Stomach (tissue), 19 donors: ENCODE results near the gene CPNE9. TPM values are rescaled to one million over a fixed set of nuclear protein-coding genes. Genes with fewer than 3 reads are reported as not detected.

ENCODE experiments used
- DNase-seq, 2 donors: peaks; one replicate each; pipeline versions ENCODE4 v3.0.0 to v3.0.0-alpha.2; 2013 to 2019
- H3K27ac ChIP-seq, 5 donors: fragments of 200-600 bp in 4 of 5; sonication (generic) in 4 of 5; one replicate each; pipeline ENCODE4 v1.5.1; 2013 to 2019; ENCODE audit warnings: mild to moderate bottlenecking in 1 of 5, moderate library complexity in 1 of 5
- H3K27me3 ChIP-seq, 3 donors: fragments of 200-600 bp; sonication (generic); one replicate each; pipeline ENCODE4 v1.5.1; 2017 to 2019; ENCODE audit warnings: mixed run types in 1 of 3
- H3K36me3 ChIP-seq, 4 donors: fragments of 200-600 bp; sonication (generic); 1 replicate in 3 of 4; 2 replicates in 1 of 4; pipeline ENCODE4 v1.5.1; 2016 to 2019
- H3K4me1 ChIP-seq, 4 donors: fragments of 200-600 bp; sonication (generic); one replicate each; pipeline ENCODE4 v1.5.1; 2016 to 2019
- H3K4me3 ChIP-seq, 4 donors: fragments of 200-600 bp; sonication (generic) in 3 of 4; one replicate each; pipeline ENCODE4 v1.5.1; 2016 to 2019; ENCODE audit warnings: mild to moderate bottlenecking in 1 of 4
- H3K9me3 ChIP-seq, 4 donors: fragments of 200-600 bp; sonication (generic); one replicate each; pipeline ENCODE4 v1.5.1; 2016 to 2019
- CTCF ChIP-seq, 7 experiments: fragments of 450-650 bp in 4 of 7; fragments of 200-600 bp in 3 of 7; sonication (generic) in 3 of 7; IDR thresholded peaks; one replicate each; pipeline ENCODE4 v1.5.1; 2016 to 2019; ENCODE audit warnings: antibody characterized with exemption in 7 of 7, control low read depth in 2 of 7, mild to moderate bottlenecking in 1 of 7
- EP300 ChIP-seq: sonication (generic); formaldehyde crosslinking; IDR thresholded peaks from one replicate; pipeline ENCODE4 v1.6.1; 2017; ENCODE audit warnings: antibody characterized with exemption
- POLR2A ChIP-seq, 4 donors: fragments of 450-650 bp; IDR thresholded peaks; one replicate each; pipeline ENCODE4 v1.6.1; 2016; ENCODE audit warnings: antibody characterized with exemption in 4 of 4, control low read depth in 2 of 4, mild to moderate bottlenecking in 1 of 4, moderate library complexity in 1 of 4
- POLR2AphosphoS5 ChIP-seq, 3 donors: sonication (generic); formaldehyde crosslinking; IDR thresholded peaks; one replicate each; pipeline ENCODE4 v1.6.1; 2016; ENCODE audit warnings: antibody characterized with exemption in 3 of 3
- WGBS, 5 donors: extraction: QIAGEN DNeasy Blood & Tissue Kit in 3 of 5; methylation state at CpG; one replicate each; pipeline versions ENCODE4 v1.1.5 to v1.1.7; 2013 to 2018; 5-methylcytosine and 5-hydroxymethylcytosine counted together
- intact Hi-C: fragments of 100-400 bp; cut with DNase I; formaldehyde crosslinking; loops from one replicate; pipeline ENCODE4 v1.15.1; 2023; ENCODE audit warnings: low total_unique reads
- long read RNA-seq, 10 donors: transcript quantifications; one replicate each; lab custom pipeline, GENCODE V29; 2026
- polyA plus RNA-seq, 3 donors: library from polyadenylated mRNA; stranded (reverse); fragments of 200-250 nt; gene quantifications; one replicate each; pipeline ENCODE4 v1.2.3, GENCODE V29; 2013
- total RNA-seq, 5 donors: library from RNA; depleted of rRNA; stranded (reverse); fragments of >200 nt; gene quantifications; one replicate each; pipeline versions ENCODE4 v1.1.0 to v1.2.3, GENCODE V29; 2014 to 2016
- donor health status: healthy with polysubstance abuse.
- donor health status: Bipolar disorder and iron deficiency.
- donor health status: healthy.

Gene CPNE9
- total RNA-seq, result not detected
- polyA plus RNA-seq, result under 1 TPM in 2 of 3 donors, not detected in 1; 0.10 to 0.19 TPM
- long read RNA-seq, donor 1, result 0 reads
- long read RNA-seq, donor 2, result 0 reads
- long read RNA-seq, donor 3, result 0 reads
- long read RNA-seq, donor 4, result 0 reads
- long read RNA-seq, donor 5, result 0 reads
- long read RNA-seq, donor 6, result 0 reads
- long read RNA-seq, donor 7, result 0 reads
- long read RNA-seq, donor 8, result 0 reads
- long read RNA-seq, donor 9, result 0 reads
- long read RNA-seq, donor 10, result 0 reads

GRCh38 chr3:9703736-9704346 lies at the start of gene CPNE9:
Gene CPNE9, plus strand, starts transcription at chr3:9703833. Its CDS starts 164 bp downstream, at chr3:9703997.
- Histone ChIP-seq H3K4me1 (peaks cover 16 to 21% (median 17%) of the 10 kb centered on the region in 4 donors), H3K9me3 (no peaks in the 10 kb centered on the region), H3K27ac (no peak within 1 kb of the TSS), H3K36me3 (peaks cover 0 to 44% (median 43%) of the 10 kb centered on the region in 4 donors), H3K4me3 (peak within 1 kb of the TSS; percentile 33 to 47 (median 40)), H3K27me3 (peaks cover 6 to 31% (median 20%) of the 10 kb centered on the region in 3 donors)
- intact Hi-C loops, result no loop called here
- DNase-seq, result peak in 1 of 2 donors; percentile 33
- TF ChIP-seq EP300, result no peak
- no peak for TF ChIP-seq POLR2AphosphoS5 (IDR thresholded peaks at IDR 0.05)
- no peak for TF ChIP-seq CTCF (IDR thresholded peaks at IDR 0.05)
- TF ChIP-seq POLR2A (IDR thresholded peaks at IDR 0.05), result no peak
- 2 to 6% (median 3%) methylated on average over 32 to 56 of the region's 56 CpGs for WGBS, 5 donors

DNA sequence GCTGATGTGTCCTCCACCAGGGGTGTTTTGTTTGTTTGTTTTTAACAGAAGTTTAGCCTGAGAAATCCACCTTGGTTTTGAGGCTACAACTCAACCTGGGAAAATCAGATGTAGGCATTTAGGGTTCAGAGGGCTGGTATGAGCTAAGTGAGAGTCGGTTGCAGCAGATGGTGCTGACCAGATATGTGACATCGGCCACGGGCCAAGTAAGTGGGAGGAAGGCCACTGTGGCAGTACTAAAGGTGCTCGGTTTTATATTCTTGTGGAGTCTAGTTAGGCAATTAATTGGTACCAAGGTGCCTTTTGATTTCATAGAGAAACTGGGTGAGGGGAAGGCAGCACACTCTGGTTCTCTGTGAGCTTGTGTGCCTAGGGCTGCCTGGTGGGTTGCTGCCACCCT lies 43.8 kb upstream of the CPNE9 start:
- H3K9me3 ChIP-seq, result no peaks in the 10 kb centered on the region
- no peak for DNase-seq
- no peak overlapping the region for H3K4me3 ChIP-seq
- peaks cover 76 to 100% (median 99%) of the 10 kb centered on the region in 4 donors for H3K36me3 ChIP-seq
- H3K4me1 ChIP-seq, result no peaks in the 10 kb centered on the region
- H3K27me3 ChIP-seq, result no peaks in the 10 kb centered on the region
- no peak overlapping the region for H3K27ac ChIP-seq
- intact Hi-C loops, result no loop called here
- 92 to 97% (median 94%) methylated on average over 4 of the region's 4 CpGs for WGBS, 5 donors
- no peak for TF ChIP-seq POLR2AphosphoS5 (IDR thresholded peaks at IDR 0.05)
- TF ChIP-seq POLR2A (IDR thresholded peaks at IDR 0.05), result no peak
- TF ChIP-seq CTCF (IDR thresholded peaks at IDR 0.05), result no peak

GRCh38 chr3:9660972-9661371 lies 42.7 kb upstream of the CPNE9 start:
- no peak overlapping the region for H3K27ac ChIP-seq
- intact Hi-C loops, result no loop called here
- H3K27me3 ChIP-seq, result no peaks in the 10 kb centered on the region
- 84 to 94% (median 90%) methylated on average over 6 of the region's 6 CpGs for WGBS, 5 donors
- no peak for DNase-seq
- TF ChIP-seq CTCF (IDR thresholded peaks at IDR 0.05) (no peak), POLR2A (IDR thresholded peaks at IDR 0.05) (no peak), POLR2AphosphoS5 (IDR thresholded peaks at IDR 0.05) (no peak), EP300 (no peak)
- H3K4me1 ChIP-seq, result no peaks in the 10 kb centered on the region
- H3K4me3 ChIP-seq, result no peak overlapping the region
- no peaks in the 10 kb centered on the region for H3K9me3 ChIP-seq
- H3K36me3 ChIP-seq, result peaks cover 70 to 100% (median 99%) of the 10 kb centered on the region in 4 donors

DNA sequence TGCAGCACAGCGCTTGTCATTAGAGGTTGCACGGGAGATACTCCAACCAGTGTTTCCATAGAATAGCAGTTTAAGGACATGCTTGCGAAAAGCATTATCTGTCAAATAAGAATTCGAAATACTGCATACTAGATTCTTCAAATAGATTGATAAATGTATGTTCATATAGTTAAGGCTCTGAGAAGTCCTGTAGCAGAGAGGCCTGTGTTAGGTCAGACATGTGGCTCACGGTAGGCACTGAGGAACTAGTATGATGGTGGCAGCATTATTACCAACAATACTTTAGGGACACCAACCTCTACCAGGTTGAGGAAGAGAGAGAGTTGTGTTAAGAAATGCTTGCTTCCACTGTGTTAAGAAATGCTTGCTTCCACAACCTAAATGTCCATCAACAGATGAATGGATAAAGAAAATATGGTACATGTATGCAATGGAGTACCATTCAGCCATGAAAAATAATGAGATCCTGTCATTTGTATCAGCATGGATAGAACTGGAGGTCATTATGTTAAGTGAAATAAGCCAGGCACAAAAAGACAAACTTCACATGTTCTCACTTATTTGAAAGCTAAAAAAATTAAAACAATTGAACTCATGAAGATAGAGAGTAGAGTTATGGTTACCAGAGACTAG lies 39.4 kb upstream of the CPNE9 start:
- DNase-seq, result no peak
- WGBS, 5 donors, result 96 to 99% (median 99%) methylated on average over 5 of the region's 5 CpGs
- no peak overlapping the region for H3K4me3 ChIP-seq
- TF ChIP-seq CTCF (IDR thresholded peaks at IDR 0.05), result no peak
- TF ChIP-seq EP300, result no peak
- no peak for TF ChIP-seq POLR2AphosphoS5 (IDR thresholded peaks at IDR 0.05)
- no peak for TF ChIP-seq POLR2A (IDR thresholded peaks at IDR 0.05)
- intact Hi-C loops, result no loop called here
- H3K4me1 ChIP-seq, result peaks cover 0 to 2% (median 1%) of the 10 kb centered on the region in 4 donors
- no peaks in the 10 kb centered on the region for H3K27me3 ChIP-seq
- no peak overlapping the region for H3K27ac ChIP-seq
- no peaks in the 10 kb centered on the region for H3K9me3 ChIP-seq
- peaks cover 77 to 100% (median 99%) of the 10 kb centered on the region in 4 donors for H3K36me3 ChIP-seq
